ENCODE data around the gene NDRG3.

GRCh38 chr20:36777576-36777975, 31.7 kb upstream of the NDRG3 start:
- no peak for TF ChIP-seq CTCF (IDR thresholded peaks at IDR 0.05; ENCODE audit: insufficient read depth, low read length, poor library complexity, severe bottlenecking)
- TF ChIP-seq EZH2phosphoT487 (conservative IDR thresholded peaks at IDR 0.05; ENCODE audit: low read length): no peak
